ENCODE results near the gene ACTR3.

Gene ACTR3

DNA sequence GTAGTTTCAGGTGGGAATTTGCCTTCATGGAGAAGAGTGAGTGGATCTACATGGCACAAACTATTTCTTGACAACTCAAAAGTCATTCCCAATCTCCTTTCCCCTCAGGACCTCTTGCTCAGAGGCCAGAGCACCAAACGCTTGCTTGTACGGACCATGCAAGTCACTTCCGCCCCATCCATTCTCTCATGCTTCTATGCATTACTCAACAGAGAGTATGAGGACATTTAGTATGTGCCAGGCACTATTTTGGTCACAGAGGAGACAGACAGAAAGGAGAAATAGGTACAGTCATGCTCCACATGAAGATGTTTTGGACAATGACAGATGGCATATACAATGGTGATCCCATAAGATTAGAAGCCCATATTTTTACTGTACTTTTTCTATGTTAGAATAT, 117.5 kb downstream of the ACTR3 start:
- DNase-seq, result no peak

DNA sequence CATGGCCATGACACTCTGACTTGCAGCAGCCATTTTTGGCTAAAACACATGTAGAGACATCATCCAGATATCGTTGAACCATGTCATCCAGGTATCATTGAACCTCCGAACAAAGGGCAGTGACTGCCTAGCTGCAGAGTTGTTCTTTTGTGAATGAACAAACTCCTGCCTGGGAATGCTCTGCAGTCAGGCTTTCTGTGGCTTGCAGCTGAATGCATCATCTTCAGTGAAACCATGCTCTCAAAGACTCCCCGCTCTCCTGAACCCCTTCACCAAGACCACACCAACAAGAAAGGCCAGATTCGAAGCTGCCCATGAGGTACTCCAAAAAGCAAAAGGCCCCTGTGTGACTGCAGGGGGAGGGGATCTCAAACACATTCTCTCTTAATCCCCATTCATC, 118.8 kb downstream of the ACTR3 start:
- no peak for DNase-seq

GRCh38 chr2:114009205-114009944, 119.5 kb downstream of the ACTR3 start:
- no peak for DNase-seq

DNA sequence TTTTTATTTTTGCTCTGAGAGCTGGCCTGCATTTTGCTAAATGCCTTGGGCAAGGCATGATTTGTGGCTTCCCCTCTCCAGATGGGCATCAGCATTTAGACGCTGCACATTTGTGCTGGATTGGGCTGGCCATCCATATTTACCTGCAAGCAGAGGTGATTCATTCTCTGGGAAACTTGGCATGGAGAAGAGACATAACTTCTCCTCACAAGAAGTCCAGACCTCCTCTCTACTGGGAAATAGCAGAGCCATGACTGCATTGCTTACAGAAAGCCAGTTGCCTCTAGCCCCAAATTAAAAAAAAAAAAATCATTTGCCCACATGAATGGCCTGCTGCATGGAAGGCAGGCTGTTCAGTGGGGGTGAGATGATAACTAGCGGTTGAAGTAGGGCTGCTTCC, 120.1 kb downstream of the ACTR3 start:
- no peak for DNase-seq

DNA sequence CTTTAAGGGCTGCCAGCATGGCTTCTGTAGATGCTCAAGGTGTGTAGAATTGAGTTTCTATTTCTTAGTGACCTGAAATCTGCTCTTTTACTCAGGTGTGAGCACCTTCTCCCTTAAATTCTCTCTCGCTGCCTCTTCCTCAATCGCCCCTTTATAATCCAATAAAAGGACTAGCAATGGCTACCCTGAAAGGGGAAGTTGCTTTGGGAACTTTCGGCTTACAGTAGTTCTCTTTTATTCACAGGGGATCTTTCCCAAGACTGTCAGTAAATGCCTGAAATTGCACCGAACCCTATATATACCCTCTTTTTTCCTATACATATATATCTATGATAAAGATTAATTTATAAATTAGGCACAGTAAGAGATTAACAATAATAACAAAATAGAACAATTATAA, 121.8 kb downstream of the ACTR3 start:
- DNase-seq, result no peak

All from CD4-positive, alpha-beta T cell treated with Interleukin-17A for 1 hour (primary cell).